HL-60/S4 (cell line): ENCODE measurements around the gene NAXE.

ENCODE experiments used
- in situ Hi-C: fragments of 300-500 bp; cut with MboI; formaldehyde crosslinking; loops from 2 replicates; pipeline ENCODE4 v1.14.3; 2022; ENCODE audit warnings: low sequenced_read_pairs

Gene NAXE

DNA sequence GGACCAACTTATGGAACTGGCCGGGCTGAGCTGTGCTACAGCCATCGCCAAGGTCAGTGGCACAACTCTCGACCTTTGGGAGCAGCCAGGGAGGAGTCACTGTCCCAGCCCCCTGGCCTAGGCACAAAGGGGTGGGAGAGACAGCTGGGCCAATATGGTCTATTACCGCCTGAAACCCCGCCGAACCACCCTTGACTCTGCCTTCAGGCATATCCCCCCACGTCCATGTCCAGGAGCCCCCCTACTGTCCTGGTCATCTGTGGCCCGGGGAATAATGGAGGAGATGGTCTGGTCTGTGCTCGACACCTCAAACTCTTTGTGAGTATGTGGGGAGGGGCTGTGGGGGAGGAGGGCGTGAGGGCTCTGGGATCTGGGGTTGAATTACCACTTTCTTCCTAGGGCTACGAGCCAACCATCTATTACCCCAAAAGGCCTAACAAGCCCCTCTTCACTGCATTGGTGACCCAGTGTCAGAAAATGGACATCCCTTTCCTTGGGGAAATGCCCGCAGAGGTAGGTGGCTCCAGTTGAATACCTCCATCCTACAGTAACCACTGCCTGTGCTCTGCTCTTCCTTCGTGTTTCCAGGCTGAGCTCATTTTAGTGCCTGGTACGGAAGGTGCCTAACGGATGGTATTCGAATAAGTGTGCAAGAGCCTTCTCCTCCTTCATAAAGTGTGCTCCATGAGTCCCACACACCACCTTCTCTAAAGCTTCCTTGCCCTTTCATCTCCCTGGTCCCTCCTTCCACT lies 758 bp downstream of the NAXE start:
- in situ Hi-C loops, result no loop called here

DNA sequence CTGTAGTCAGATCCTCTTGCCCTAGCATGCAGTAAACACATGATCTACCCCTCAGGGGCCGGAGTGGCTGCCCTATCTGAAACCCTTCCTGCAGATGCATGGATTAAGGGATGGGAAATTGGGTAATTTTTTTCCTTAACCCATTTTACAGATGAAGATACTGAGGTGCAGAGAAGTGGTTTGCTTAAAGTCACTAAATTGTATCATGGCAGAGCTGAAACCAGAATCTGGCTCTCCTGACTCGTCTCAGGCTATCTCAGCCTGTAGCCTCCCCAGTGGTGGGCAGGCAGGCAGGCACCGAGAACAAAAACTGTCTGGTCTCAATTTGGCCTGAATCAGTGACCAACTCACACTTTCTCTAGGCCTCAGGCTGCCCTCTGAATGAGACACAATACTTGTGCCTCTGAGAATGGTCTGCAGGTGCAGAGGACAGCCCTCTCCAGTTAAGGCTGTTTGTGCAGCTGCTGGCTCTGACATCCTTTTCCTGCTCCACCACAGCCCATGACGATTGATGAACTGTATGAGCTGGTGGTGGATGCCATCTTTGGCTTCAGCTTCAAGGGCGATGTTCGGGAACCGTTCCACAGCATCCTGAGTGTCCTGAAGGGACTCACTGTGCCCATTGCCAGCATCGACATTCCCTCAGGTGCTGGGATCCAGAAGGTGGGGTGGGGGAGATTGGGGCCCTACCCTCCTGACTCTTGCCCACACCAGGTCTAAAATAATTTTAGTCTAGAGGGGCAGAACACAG lies 1.5 kb downstream of the NAXE start:
- in situ Hi-C loops, result no loop called here

DNA sequence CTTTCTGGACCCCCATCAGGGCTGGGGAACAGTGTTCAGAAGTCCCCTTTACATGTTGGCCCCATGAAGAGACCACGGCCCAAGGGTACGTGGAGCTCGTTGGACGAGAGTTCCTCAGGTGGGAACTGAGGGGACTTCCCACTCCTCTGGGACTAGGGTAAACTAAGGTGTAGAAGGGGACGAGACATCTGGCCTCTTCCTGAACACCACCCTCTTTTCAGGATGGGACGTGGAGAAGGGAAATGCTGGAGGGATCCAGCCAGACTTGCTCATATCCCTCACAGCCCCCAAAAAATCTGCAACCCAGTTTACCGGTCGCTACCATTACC lies 2.0 kb downstream of the NAXE start:
- in situ Hi-C loops, result no loop called here

DNA sequence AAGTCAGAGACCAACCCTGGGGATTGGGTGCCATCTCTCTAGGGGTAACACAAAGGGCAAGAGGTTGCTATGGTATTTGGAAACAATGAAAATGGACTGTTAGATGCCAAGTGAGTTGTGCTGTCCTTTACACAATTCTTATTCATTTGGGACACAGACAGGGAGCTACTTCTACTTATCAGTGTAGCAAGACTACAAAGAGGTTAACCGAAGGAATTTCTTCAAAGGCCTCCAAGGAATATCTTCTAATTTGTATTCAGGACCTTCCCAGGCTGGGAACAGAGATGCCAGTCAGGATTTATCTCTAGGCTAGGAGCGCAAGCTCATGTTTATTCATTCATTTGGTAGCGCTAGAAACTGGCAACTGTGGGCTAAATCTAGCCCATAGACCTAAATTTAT lies 2.6 kb downstream of the NAXE start:
- in situ Hi-C loops, result no loop called here

DNA sequence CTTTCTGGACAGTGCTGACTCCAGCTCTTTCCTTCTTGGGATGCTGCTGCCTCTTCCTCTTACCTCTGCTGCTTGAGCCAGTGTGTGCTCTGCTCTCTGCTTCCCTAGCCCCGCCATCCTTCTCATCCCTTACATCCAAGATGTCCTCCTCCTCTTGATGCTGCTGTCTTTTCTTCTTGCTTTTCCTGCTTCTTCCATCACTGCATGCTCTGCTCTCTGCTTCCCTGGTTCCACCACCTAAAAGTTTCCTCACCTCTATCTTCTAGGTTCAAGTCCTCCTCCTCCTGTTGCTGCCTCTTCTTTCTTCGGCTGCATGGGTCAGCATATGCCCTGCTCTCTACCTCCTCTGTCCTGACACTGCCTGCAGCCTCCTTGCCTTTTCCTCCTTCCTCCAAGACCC lies 3.4 kb downstream of the NAXE start:
- in situ Hi-C loops, result no loop called here

DNA sequence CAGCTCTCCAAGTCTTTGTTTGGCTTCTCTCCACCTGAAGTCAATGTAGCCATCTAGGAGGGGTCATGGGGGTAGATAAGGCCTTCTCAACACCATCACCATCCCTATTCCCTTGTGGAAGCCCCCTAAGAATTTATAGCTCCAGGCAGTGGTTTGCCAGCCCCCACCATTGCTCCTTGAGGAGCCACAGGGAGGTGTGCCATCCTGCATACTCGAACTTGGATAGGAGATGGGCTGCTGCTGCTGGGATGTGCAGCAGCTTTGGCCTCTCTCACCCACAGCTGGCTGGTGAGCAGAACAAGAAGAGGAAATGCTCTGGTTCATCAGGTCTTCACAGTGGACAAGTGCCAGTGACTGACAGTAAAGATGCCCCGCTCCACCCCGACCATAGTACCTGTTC lies 4.8 kb downstream of the NAXE start:
- in situ Hi-C loops, result no loop called here

DNA sequence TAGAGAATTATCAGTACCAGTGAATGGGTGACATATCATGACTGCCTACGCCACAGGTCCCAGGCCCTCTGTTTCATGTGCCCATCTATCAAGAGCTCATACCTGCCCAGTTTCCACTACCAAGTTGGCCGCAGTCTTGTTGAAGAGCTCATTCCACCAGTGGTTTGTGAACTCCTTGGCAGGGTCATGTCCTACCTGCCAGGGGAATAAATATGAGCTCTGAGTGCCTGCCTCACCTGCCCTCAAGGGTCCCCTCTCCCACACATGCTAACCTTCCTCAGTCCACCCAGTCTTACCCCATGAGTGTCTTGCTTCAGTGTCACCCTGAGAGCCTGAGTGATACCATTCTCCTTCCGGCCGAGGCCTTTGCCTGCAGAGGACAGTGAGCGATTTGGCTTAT lies 6.5 kb downstream of the NAXE start:
- in situ Hi-C loops, result no loop called here

DNA sequence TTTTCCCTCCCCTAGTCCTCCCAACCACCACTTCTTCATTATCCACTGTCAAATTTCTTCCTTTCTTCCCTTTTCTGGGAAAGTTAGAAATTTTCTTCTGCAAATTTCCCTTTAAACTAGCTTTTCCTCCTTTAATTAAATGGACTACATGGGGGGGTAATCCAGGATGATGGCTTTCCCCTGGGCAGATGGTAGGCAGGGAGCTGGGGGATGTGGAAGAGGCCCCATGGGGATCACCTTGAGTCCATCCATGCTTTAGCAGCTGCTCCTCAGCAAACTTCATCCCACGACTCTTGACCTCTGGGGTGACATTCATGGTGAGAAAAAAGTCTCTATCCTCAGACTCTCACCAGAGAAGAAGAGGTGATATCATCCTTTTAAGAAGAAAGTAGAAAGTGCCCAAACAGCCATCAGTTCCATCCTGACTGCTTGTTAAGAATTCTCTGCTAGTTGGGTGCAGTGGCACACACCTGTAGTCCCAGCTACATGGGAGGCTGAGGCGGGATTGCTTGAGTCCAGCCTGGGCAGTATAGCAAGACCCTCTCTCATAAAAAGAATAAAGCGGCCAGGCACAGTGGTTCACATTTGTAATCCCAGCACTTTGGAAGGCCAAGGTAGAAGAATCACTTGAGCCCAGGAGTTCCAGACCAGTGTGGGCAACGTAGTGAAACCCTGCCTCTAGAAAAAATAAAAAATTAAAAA lies 7.3 kb downstream of the NAXE start:
- in situ Hi-C loops, result no loop called here

DNA sequence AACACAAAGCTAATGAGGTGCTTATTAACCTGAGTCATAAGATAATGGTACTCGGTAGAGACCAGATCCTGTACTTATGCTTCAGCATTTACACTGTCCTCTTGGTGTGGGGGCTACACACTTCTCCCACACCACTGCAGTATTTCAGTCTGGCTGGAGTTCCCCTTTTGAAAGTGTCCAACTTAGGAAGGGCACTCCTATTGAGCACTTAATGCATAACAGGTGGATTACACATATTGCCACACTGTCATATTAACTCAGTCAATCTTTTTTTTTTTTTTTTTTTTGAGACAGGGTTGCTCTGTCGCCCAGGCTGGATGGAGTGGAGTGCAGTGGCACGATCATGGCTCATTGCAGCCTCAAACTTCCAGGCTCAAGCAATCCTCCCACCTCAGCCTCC lies 8.2 kb downstream of the NAXE start:
- in situ Hi-C loops, result no loop called here

DNA sequence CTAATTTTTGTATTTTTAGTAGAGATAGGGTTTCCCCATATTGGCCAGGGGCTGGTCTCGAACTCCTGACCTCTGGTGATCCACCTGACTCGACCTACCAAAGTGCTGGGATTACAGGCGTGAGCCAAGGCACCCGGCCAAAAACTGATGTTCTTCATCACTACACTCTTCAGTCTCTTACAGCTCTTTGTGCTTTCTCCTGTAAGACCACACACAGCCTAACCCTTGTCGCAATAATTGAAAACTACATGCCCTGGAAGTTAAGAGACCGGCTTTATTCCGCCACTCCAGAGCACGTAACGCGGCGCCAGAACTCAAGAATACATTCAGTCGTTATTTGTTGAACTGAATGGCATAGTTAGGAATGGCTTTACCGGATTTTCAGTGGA lies 9.2 kb downstream of the NAXE start:
- in situ Hi-C loops, result no loop called here

DNA sequence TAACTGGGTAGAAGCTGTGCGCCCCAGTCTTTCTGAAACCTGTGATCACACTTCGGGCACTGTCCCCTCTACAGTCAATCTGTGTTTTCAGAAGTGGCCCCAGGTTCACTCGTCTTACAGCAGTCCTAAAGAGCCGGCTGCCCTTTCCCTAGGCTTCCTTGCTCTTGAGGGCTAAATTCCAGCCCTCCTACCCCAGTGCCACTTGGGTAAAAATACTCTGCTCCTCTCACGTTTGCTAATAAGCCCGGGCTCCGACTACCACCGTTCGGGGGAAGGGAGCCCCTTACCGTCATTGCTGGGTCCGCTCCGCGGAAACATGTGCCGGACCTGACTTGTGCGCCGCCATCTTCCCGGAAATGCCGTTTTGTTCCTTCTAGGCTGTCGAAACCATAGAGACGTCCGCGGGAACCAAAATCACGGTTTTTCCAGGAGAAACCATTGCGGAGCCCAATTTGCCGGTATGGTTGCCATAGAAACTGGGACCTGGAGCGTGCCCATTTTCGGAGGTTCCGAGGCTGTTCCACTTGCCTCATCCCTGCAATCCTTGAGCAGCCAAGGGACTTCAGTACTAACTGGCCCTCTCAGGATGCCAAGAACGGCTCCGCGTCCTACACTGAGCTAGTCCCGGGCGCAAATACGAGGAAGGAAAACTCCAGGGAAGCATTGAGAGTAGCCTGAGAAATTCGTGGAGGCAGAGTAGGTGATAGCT lies 9.7 kb downstream of the NAXE start, which contains the start of gene GPATCH4:
Gene GPATCH4 (minus strand): TSS at position 358 of the 709 bp plus-strand sequence.
- in situ Hi-C loops, result no loop called here

DNA sequence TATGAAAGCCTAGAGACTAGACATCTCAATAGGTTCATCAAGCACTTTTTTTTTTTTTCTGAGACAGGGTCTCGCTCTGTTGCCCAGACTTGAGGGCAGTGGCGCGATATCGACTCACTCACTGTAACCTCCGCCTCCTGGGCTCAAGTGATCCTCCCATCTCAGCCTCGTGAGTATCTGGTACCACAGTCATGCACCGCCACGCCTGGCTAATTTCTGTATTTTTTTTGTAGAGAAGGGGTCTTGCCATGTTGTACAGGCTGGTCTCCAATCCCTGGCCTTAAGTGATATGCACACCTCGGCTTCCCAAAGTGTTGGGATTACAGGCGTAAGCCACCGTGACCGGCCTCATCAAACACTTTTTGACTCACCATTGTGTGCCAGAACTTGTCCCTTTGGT lies 10.3 kb downstream of the NAXE start:
- in situ Hi-C loops, result no loop called here

DNA sequence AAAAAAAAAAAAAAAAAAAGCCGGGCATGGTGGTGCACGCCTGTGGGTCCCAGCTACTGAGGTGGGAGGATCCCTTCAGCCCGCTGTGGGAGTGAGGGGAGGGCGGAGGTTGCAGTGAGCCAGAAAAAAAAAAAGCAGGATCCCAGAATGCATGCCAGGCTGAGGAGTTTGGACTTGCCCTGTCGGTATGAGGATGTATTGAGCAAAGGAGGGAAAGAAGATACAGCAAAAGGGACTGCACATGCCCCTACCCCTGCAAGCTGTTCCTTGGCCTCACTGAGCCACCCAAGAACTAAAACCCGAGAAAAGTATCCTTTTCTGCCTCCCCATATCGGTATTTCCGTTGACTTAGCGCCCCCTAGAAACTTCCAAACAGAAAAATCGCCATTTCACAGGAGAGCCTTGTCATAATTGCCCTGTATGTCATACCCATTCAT lies 11.0 kb downstream of the NAXE start:
- in situ Hi-C loops, result no loop called here

DNA sequence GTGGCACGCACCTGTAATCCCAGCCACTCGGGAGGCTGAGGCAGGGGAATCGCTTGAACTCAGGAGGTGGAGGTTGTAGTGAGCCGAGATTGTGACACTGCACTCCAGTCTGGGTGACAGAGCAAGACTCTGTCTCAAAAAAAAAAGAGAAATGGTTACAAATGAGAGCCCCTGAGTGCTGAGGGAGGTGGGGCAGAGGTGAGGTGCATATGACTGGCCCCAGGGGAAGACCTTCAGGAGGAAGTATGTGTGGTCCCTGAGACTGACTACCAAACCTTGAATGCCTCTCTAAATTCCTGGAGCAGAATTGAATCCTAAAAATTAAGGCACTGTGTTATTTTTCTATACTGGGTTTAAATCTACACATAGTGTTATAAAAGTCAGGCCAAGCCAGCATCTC lies 15.8 kb downstream of the NAXE start:
- in situ Hi-C loops, result loop anchor here (5.0 kb wide), 1 partner anchor 155 kb away; no protein-coding TSS in a partner anchor

DNA sequence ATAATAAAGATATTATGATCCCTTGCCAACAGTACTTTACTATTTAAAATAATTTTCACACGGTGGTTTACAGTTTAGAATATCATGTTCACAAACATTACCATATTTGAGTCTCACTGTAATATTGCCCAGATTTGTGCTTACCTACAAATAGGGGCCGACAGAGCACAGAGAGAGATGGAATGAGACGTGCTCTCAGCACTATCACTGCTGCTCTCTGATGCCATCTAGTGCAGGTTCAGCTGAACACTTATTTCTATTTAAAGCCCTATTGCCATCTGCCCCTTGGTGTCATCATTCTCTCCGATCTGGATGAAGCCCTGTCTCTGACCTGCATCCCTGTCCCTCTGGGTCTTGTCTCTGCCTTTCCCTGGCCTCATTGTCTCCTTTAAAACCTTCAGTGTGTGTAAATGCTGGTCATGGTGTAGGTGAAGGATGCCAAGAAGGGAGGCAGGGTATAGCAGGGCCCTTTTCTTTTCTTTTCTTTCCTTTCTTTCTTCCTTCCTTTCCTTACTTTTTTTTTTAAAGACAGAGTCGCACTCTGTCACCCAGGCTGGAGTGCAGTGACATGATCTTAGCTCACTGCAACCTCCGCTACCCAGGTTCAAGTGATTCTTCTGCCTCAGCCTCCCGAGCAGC lies 16.6 kb downstream of the NAXE start:
- in situ Hi-C loops, result loop anchor here (5.0 kb wide), 1 partner anchor 156 kb away; no protein-coding TSS in a partner anchor

DNA sequence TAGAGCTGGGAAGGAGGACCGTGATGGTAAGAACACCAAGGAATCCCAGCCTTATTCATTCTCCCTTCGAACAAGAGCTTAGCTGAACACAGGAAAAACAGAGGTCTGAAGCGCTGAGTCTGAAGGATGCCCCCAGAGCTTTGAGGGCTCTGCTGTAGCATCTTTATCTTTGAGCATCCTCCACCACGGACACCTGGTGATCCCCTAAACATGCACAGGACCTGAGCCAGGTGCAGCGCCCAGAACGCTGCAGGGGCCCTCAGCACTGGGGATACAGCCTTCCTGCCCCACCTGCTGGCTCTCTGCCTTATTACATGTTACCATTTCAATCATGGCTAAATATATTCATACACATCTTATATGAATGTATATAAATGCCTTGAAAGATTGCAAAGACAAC lies 17.4 kb downstream of the NAXE start:
- in situ Hi-C loops, result loop anchor here (5.0 kb wide), 1 partner anchor 157 kb away; no protein-coding TSS in a partner anchor

DNA sequence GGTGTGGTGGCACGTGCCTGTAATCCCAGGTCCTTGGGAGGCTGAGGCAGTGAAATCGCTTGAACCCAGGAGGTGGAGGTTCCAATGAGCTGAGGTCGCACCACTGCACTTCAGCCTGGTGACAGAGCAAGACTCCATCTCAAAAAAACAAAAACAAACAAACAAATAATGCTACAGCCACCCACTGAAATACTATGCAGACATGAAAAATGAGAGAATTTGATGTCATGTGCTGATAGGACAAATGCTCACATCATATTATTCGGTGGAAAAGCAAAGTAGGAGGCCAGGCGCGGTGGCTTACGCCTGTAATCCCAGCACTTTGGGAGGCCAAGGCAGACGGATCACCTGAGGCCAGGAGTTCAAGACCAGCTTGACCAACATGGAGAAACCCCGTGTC lies 18.5 kb downstream of the NAXE start:
- in situ Hi-C loops, result loop anchor here (10.0 kb wide), 1 partner anchor 235 kb away; no protein-coding TSS in a partner anchor

DNA sequence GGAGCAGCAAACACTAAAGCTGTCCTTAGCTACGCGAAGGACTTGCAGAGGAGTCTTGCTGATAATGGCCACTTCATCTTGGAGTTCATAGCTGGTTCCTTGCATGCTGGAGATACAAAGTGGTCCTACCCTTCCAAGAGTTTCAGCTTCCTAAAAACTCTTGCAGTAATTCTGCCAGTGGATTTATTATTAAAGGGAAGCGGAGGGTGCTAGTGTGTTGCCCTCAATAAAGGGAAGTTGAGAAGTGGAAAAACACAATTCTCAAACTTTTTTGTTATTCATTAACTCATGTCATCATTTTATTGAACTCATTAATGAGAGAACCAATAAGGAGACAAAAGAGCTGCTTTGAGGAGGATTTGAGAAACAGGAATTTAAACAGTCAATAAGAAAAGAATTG lies 21.1 kb downstream of the NAXE start:
- in situ Hi-C loops, result loop anchor here (10.0 kb wide), 1 partner anchor 238 kb away; no protein-coding TSS in a partner anchor

DNA sequence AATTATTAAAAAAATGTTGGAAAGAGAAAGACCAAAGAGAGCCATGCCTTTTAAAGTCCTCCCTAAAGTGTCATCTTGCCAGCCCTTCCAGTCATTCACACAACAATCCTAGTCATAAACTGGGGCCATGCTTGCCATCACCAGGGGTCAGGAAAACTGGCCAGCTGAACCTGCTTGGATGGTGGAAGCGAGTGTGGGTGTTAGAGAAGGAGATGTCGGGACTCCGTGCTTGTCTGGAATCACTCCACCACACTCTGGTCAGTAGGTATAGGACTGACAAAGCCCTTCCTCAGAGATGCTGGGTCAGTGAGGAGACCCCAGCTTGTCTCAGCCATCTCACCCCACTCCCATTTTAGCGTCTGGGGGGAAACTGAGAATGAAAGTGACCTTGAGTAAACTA lies 24.4 kb downstream of the NAXE start:
- in situ Hi-C loops, result loop anchor here (10.0 kb wide), 1 partner anchor 241 kb away; no protein-coding TSS in a partner anchor

DNA sequence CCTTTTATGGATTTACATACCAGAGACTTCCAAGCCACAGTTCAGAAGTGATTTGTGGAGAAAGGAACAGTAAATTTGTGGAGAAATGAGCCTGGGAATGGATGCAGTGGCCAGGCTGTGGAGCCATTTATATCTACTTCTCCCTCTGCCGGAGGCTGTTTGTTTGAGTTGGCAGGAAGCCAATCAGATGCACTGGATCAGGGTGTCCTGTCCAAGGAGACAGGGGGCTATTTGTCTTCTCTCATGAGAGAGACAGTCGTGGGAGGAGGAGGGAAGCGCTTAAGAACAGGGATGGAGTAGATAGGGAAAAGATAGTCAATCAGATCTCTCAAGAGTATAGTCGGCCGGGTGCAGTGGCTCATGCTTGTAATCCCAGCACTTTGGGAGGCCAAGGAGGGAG lies 24.9 kb downstream of the NAXE start:
- in situ Hi-C loops, result loop anchor here (10.0 kb wide), 1 partner anchor 242 kb away; no protein-coding TSS in a partner anchor
